HG03025 (cell line): ENCODE results near the gene NLGN1.

Experiments
- ATAC-seq: cut with Tn5 transposase; IDR thresholded peaks from one replicate; pipeline ENCODE4 v1.9.1; 2021; ENCODE audit warnings: mild to moderate bottlenecking, moderate library complexity; ENCODE audit not compliant: unreplicated experiment, low FRiP score

The NLGN1 gene

GRCh38 chr3:173823911-173824460 is 426.4 kb downstream of the NLGN1 start:
- no peak for ATAC-seq

- ATAC-seq, result no peak
Observed at GRCh38 chr3:173825730-173826129, 428.2 kb downstream of the NLGN1 start.

DNA sequence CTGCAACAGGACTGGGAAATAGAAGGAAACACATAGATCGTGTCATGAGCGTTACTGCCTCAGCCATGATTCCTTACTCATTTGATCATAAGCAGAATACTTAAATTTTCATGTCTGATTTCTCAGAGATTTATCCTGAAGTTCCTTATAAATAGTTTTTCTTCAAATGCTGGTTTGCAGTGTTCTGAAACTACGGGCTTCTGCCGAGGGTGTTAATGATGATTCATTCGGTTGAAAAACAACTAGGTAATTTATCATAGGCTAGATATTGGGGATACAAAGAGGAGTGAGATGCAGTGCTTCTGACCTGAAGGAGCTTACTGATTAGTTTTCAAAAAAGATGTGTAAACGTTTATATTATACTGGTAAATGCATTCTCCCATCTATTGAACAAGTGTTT is 428.9 kb downstream of the NLGN1 start:
- no peak for ATAC-seq

DNA sequence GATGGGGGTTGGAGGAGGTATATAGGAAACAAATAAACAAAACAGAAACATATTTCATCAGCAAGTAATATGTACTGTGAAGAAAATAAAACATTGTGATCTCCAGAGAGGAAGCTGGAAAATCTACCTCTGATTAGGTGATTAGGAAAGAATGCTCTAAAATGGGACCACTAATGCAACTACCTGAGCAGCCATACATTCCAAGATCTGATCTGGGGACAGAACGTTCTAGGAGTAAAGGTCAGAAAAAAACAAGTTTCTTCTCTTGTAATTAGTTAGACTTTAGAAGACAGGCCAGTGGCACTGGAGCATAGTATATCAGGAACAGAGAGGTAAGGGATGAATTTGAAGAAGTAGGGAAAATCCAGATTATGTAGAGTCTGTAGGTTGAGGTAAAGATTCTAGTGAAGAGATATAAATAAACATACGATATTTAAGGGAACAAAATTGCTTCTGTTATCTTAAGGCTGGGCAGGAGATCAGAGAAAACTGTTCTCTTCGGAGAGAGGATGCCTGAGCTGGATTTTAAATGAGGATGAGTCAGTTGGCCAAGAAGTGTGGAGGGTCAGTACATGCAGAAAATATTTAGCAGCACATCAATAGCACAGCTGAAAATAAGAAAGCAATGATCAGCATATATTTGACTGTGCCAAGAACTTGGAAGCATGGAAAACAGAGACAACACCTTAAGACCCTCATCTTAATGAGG is 429.5 kb downstream of the NLGN1 start:
- no peak for ATAC-seq

- ATAC-seq, result no peak
Observed at GRCh38 chr3:173838644-173839043, 441.1 kb downstream of the NLGN1 start.

DNA sequence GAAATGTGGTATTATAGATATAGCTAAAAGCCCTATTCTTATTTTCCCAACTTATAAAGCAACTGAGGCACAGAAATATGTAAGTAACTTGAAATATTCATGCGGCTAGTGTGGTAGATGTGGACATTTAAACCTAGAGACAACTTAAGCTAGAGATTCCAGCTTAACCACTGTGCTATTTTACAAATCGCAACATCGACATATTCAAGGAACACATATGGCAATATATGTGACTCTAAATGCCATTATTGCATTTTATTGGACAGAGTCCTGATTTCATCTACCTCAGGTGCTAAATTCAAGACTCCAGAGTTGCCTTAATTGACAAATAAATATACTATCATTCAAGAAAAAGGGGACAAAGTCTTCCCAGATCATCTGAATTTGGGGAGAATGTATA is 442.3 kb downstream of the NLGN1 start:
- no peak for ATAC-seq

DNA sequence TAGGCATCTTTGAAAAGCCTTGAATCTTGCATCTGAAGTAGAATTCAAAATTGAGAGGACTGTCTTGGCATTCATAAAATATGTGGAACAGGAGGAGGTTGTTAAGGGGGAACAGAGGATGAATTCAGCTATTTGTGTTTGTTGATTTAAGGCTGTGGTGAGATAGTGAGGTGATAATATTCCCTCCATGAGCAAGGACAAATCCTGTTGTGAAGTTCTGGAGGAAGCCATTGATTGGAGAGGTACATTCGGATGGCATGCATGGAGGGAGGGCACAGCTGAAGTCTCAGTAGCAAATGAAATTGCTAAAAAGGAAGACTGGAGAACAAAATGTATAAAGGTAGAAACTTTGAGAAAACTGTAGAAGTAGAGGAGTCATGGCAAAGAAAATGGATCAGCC is 443.8 kb downstream of the NLGN1 start:
- no peak for ATAC-seq

DNA sequence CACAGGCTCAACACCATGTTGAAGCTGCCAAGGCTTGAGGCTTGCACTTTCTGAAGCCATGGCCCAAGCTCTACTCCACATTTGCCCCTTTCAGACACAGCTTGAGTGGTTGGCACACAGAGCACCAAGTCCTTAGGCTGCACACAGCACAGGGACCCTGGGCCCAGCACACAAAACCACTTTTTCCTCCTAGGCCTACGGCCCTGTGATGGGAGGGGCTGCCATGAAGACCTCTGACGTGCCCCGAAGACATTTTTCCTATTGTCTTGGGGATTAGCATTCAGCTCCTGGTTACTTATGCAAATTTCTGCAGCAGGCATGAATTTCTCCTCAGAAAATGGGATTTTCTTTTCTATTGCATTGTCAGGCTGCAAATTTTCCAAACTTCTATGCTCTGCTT is 445.5 kb downstream of the NLGN1 start:
- ATAC-seq, result no peak

DNA sequence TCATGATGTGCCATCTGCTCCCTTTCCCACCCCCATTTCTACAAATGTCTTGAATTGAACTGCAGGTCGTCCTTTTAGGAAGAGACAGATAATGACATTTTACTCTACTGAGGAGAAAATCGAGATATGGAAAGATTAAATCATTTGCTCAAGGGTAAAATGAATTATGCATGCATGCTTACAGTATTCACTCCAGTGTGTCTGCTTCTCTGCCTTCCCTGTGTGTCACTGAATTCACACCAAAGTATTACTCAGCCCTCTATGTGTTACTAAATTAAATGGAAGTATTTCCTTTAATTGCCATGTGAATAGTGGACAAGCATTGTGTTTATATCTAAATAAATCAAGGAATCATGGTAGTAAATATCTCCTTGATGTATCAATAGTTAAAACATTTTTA is 449.0 kb downstream of the NLGN1 start:
- no peak for ATAC-seq

- ATAC-seq, result no peak
Observed at GRCh38 chr3:173849489-173849888, 451.9 kb downstream of the NLGN1 start.

DNA sequence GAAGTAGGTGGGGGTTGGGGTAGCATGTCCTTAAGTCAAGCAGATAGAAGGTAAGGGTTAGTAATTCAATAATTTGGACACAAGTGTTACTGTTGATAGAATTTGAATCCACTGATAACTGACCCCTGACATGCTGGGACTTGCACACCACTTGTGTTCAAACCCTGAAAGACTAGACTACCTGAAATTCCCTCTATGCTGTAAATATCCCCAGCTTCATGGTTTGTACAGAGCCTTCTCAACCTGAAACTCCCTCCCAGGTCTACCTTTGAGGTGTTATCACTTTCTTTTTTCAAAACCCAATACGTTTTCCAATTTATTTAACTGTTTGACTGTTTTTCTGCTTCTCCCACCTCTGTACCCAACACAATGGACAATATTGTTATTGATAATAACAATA is 459.6 kb downstream of the NLGN1 start:
- no peak for ATAC-seq

DNA sequence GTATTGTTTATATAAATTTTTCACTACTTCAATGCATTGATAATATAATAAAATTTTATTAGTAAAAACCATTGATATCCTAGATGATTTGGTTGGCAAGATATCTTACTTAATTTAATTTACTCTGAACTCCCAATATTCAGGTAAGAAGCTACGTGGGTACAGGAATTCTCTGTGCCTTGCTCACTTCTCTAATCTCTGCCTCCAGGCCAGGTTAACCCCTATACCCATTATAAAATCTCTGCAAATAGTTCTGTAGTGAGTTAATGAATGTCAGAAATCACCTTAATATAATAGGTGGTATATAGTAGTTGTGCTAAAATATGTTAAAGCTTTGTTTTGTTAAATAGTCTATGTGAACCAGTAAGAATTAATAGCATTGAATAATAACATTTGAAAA is 465.2 kb downstream of the NLGN1 start:
- no peak for ATAC-seq

- no peak for ATAC-seq
Observed at GRCh38 chr3:173863551-173863950, 466.0 kb downstream of the NLGN1 start.

DNA sequence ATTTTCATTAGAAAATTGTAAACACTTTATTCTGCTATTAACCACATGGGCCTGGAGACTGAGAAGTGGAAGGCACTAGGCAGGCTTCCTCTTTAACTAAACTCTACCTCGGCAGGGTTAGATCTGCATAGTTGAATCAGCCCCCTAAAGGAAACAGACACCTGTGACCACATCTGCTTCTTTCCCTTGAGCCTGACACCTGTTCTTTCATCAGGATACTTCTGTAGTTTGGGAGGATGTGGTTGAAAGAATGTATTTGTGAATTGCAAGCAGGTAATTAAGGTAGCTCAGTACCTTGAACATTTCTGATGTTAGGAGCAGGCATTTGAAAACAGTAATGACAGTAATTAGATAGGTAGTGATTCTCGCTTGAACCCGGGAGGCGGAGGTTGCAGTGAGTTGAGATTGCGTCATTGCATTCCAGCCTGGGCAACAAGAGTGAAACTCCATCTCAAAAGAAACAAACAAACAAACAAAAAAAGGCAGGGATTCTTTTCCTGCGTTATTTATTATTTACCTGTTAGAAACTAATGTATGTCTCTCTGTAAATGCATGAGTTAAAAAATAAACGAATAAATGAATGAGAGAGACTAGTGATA is 468.5 kb downstream of the NLGN1 start:
- ATAC-seq, result no peak

DNA sequence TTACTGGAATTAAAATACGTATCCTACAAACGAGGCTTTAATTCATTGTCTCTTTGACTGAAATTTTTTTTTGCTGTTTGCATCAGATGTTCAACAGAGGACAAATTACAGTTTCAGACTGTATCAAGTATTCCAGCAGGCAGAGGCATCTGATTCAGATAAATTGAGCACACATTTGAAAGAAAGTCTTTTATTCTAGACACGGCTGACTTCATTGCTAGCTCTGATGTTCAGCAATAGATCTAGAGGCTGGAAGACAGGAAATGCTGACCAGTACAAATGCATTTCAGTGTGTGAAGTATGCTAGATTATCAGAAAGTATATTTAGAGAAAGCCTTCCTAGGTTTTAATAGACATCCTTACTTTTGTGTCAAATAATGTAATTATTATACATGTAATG is 472.2 kb downstream of the NLGN1 start:
- ATAC-seq, result no peak

DNA sequence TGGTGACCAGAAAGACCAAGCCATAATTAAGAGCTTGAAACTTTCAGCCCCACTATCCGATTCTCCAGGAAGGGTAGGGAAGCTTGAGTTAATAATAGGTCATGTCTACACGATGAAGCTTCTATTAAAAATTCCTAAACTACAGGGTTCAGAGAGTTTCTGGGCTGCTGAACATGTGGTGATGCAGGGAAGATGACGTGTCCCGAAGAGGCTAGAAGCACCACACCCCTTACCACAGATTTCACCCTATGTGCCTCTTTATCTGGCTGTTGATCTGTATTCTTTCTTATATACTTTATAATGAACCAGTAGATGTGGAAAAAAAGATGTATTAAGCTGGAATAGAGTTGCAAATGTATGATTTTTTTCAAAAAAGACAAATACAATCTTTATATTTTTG is 473.4 kb downstream of the NLGN1 start:
- no peak for ATAC-seq

DNA sequence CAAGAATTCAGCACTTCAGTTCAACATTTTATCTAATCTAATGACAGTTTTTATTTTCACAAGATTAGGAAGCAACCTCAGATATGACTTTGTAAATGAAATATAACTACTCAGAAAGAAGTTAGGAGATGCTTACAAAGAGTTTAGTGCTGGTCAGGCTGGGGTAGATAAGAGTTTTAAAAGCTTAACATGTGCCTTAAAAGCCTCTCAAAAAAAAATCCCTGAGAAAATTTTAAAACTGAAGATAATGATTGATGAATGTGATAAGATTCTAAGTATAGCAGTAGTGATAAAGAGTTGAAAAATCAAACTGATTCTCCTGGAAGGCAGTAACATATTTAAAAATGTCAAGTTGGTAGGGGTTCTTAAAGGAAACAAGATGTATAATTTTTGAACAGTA is 478.2 kb downstream of the NLGN1 start:
- no peak for ATAC-seq

DNA sequence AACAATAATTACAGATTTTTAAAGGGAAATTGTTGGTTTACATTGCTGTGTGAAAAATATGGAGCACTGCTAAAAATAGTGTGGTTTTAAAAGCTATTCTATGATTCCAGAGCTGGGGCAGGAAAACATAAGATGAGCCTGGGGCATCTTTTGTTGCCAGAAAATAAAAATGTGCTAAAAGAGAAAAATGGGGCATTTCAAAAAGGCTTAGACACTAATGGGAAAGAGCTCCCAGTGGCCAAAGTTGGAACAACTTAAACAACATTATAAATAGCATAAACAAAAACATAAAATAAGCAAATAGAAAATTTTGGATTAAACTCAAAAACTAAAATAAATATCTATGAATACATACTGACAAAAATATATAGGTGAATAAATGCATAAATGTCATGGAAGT is 478.9 kb downstream of the NLGN1 start:
- ATAC-seq, result no peak

DNA sequence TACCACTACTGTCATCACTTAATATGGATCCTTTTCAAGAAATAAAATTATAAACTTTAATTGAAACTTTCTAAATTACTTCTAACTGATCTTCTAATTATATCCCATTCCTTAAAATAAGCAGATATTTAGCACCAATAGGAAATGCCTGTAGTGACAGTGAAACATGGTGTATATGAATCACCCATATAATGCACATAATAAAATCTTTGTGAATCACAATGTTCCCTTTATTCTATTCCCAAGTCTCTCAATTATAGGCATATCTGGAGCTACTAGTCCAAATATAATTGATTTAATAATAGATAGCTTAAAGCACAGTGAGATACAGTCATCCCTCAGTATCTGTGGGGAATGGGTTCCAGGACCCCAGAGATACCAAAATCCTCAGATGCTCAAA is 490.3 kb downstream of the NLGN1 start:
- no peak for ATAC-seq

DNA sequence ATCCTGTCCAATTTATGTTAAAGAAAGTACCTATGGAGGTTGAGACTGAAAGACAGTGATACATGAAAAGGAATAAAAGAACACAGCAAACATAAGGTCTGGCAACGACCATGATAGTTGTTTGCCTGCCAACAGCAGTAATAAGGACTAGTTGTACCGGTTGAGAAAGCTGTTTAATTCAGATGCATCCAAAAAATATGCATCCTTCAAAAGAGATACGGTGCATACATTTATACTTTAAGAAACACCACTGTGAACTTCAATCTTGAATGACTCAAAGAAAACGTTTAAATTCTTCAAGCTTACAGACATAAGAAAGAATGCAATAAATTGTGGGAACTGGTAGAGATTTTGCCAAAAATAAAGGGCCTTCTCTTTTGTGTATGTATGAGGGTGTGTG is 492.1 kb downstream of the NLGN1 start:
- no peak for ATAC-seq

GRCh38 chr3:173890091-173890490 is 492.5 kb downstream of the NLGN1 start:
- no peak for ATAC-seq
